K562 (cell line): ENCODE results near the gene CIB1. TPM values are rescaled to one million over a fixed set of nuclear protein-coding genes. Genes with fewer than 3 reads are reported as not detected.

Experiments
- CSDE1 ChIP-seq, 2 experiments: fragments of 450-650 bp; IDR thresholded peaks; 2 replicates each; pipeline ENCODE4 v1.6.1; 2016; ENCODE audit warnings: mild to moderate bottlenecking in 1 of 2
- CTBP1 ChIP-seq: fragments of 450-650 bp; IDR thresholded peaks from 2 replicates; pipeline ENCODE4 v1.6.1; 2016; ENCODE audit warnings: borderline replicate concordance
- ETS1 ChIP-seq: conservative IDR thresholded peaks from 2 replicates; pipeline ENCODE4 v1.6.1; 2011; ENCODE audit warnings: low read depth, mild to moderate bottlenecking, low read length; ENCODE audit not compliant: control insufficient read depth
- FOXA3 ChIP-seq, 2 experiments: fragments of 450-650 bp in 1 of 2; sonication (generic) in 1 of 2; formaldehyde crosslinking; IDR thresholded peaks in 1 of 2; conservative IDR thresholded peaks in 1 of 2; 2 replicates each; pipeline versions ENCODE4 v1.4.0 to v1.8.0; 2020 to 2022; ENCODE audit warnings: mild to moderate bottlenecking in 2 of 2, missing genetic modification reagents in 1 of 2
- FOXJ2 ChIP-seq: fragments of 200-800 bp; sonication (Bioruptor generic); IDR thresholded peaks from 2 replicates; pipeline ENCODE4 v1.6.1; 2016; ENCODE audit warnings: missing genetic modification characterization, missing compliant biosample characterization
- GABPA ChIP-seq: fragments of 200-800 bp; sonication (Bioruptor generic); conservative IDR thresholded peaks from 2 replicates; pipeline ENCODE4 v1.6.1; 2016; ENCODE audit warnings: low read depth, missing genetic modification characterization, missing compliant biosample characterization
- HMG20A ChIP-seq: fragments of 450-650 bp; formaldehyde crosslinking; conservative IDR thresholded peaks from 2 replicates; pipeline ENCODE4 v1.4.0; 2020; ENCODE audit warnings: mild to moderate bottlenecking, mixed read lengths
- JUN ChIP-seq, 2 experiments: sonication (generic) in 1 of 2; formaldehyde crosslinking in 1 of 2; IDR thresholded peaks; 2 replicates each; pipeline versions ENCODE4 v1.6.1 to v1.8.0; 2012 to 2022; ENCODE audit warnings: borderline replicate concordance in 2 of 2, mild to moderate bottlenecking in 2 of 2, improper control_type of control experiment in 1 of 2, low read depth in 1 of 2, low read length in 1 of 2, missing genetic modification reagents in 1 of 2
- PHF8 ChIP-seq: fragments of 200-600 bp; sonication (generic); IDR thresholded peaks from 2 replicates; pipeline ENCODE4 v1.6.1; 2012; ENCODE audit warnings: mixed run types, mild to moderate bottlenecking, inconsistent platforms, low read length, moderate library complexity, borderline replicate concordance
- RBBP5 ChIP-seq: fragments of 200-600 bp; sonication (generic); IDR thresholded peaks from 2 replicates; pipeline ENCODE4 v1.6.1; 2012; ENCODE audit warnings: borderline replicate concordance, mild to moderate bottlenecking, low read length, control low read depth, inconsistent platforms; ENCODE audit not compliant: insufficient read depth, poor library complexity, severe bottlenecking
- RNF2 ChIP-seq: sonication (generic); IDR thresholded peaks from 2 replicates; pipeline ENCODE4 v1.6.1; 2016
- SPI1 ChIP-seq: IDR thresholded peaks from 2 replicates; pipeline ENCODE4 v1.6.1; 2011; ENCODE audit warnings: low read depth, low read length, control low read depth, borderline replicate concordance
- YY1 ChIP-seq, 3 experiments: IDR thresholded peaks; 2 replicates each; pipeline ENCODE4 v1.6.1; 2011; ENCODE audit warnings: low read length in 2 of 3, mild to moderate bottlenecking in 2 of 3, moderate library complexity in 2 of 3, borderline replicate concordance in 1 of 3, control low read depth in 1 of 3, low read depth in 1 of 3; ENCODE audit not compliant: insufficient read depth in 3 of 3, insufficient replicate concordance in 2 of 3, control insufficient read depth in 1 of 3, insufficient read length in 1 of 3; ENCODE audit errors: extremely low read depth in 1 of 3
- ZBTB1 ChIP-seq: sonication (generic); formaldehyde crosslinking; IDR thresholded peaks from 2 replicates; pipeline ENCODE4 v1.8.1; 2023; ENCODE audit warnings: missing genetic modification reagents, low read depth, mild to moderate bottlenecking, borderline replicate concordance
- ZBTB7A ChIP-seq: IDR thresholded peaks from 2 replicates; pipeline ENCODE4 v1.6.1; 2011; ENCODE audit warnings: low read depth, mild to moderate bottlenecking, low read length, moderate library complexity, borderline replicate concordance; ENCODE audit not compliant: control insufficient read depth
- polyA plus RNA-seq, 8 experiments: library from polyadenylated mRNA; depleted of rRNA in 4 of 8; stranded (reverse) in 5 of 8; unstranded in 3 of 8; fragments of >200 nt; fragmentation: Nextera tagmentation in 2 of 8; fragmentation: Illumina TruSeq in 1 of 8; extraction: Ambion mirVana in 2 of 8; extraction: Trizol in 1 of 8; gene quantifications; 2 replicates each; pipeline versions ENCODE4 v1.2.1 to v1.2.3, GENCODE V29; 2011 to 2014; ENCODE audit warnings: inconsistent platforms in 1 of 8, missing spikeins in 1 of 8
- total RNA-seq, 7 experiments: library from RNA; depleted of rRNA in 6 of 7; stranded (reverse); fragments of >200 nt in 6 of 7; fragmentation: Illumina TruSeq in 2 of 7; extraction: Trizol in 2 of 7; gene quantifications; 2 replicates each; pipeline versions ENCODE4 v1.2.1 to v1.2.3, GENCODE V29; 2011 to 2021; ENCODE audit warnings: low replicate concordance in 1 of 7
- TF ChIP-seq, protein P1 (sequence below): sonication (generic); formaldehyde crosslinking; IDR thresholded peaks from 2 replicates; pipeline ENCODE4 v1.8.0; 2022; ENCODE audit warnings: mild to moderate bottlenecking, missing genetic modification reagents

CIB1 gene
- total and polyA plus RNA-seq, 9 of the 15 experiments (the other 6 are each of a cell fraction or from before 2014, with no cell fraction given): 14.9 to 136 (median 64.5) TPM

- no peak for TF ChIP-seq HMG20A (CRISPR knock-in tag)
- peak; percentile 64 for TF ChIP-seq RBBP5
- TF ChIP-seq ETS1: peak; percentile 65; the same call in 1 of the 2 replicates
- peak; percentile 94; the same call in 1 of the 2 replicates for TF ChIP-seq ZBTB7A
- TF ChIP-seq, protein P1, sequence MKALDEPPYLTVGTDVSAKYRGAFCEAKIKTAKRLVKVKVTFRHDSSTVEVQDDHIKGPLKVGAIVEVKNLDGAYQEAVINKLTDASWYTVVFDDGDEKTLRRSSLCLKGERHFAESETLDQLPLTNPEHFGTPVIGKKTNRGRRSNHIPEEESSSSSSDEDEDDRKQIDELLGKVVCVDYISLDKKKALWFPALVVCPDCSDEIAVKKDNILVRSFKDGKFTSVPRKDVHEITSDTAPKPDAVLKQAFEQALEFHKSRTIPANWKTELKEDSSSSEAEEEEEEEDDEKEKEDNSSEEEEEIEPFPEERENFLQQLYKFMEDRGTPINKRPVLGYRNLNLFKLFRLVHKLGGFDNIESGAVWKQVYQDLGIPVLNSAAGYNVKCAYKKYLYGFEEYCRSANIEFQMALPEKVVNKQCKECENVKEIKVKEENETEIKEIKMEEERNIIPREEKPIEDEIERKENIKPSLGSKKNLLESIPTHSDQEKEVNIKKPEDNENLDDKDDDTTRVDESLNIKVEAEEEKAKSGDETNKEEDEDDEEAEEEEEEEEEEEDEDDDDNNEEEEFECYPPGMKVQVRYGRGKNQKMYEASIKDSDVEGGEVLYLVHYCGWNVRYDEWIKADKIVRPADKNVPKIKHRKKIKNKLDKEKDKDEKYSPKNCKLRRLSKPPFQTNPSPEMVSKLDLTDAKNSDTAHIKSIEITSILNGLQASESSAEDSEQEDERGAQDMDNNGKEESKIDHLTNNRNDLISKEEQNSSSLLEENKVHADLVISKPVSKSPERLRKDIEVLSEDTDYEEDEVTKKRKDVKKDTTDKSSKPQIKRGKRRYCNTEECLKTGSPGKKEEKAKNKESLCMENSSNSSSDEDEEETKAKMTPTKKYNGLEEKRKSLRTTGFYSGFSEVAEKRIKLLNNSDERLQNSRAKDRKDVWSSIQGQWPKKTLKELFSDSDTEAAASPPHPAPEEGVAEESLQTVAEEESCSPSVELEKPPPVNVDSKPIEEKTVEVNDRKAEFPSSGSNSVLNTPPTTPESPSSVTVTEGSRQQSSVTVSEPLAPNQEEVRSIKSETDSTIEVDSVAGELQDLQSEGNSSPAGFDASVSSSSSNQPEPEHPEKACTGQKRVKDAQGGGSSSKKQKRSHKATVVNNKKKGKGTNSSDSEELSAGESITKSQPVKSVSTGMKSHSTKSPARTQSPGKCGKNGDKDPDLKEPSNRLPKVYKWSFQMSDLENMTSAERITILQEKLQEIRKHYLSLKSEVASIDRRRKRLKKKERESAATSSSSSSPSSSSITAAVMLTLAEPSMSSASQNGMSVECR (CRISPR knock-in tag): peak; percentile 72
- TF ChIP-seq CSDE1 (IDR thresholded peaks at IDR 0.05): no peak
- peak in 1 of 3 experiments; percentile 8 for TF ChIP-seq YY1 (IDR thresholded peaks at IDR 0.05; ENCODE audit: borderline replicate concordance in 1 of 3, control insufficient read depth in 1 of 3, extremely low read depth in 1 of 3, insufficient read depth in 3 of 3, insufficient read length in 1 of 3, insufficient replicate concordance in 2 of 3, low read depth in 1 of 3, low read length in 2 of 3)
- peak; percentile 38; the same call in 1 of the 2 replicates for TF ChIP-seq PHF8
- TF ChIP-seq CTBP1: peak; percentile 59; the same call in 1 of the 2 replicates
- peak; percentile 67 for TF ChIP-seq GABPA (tag)
- no peak for TF ChIP-seq FOXJ2 (tag)
- TF ChIP-seq SPI1: peak; percentile 65; the same call in 1 of the 2 replicates
- 0 out of 4 replicates have a peak, but pooled peaks of 1 of the 2 experiments have one; percentile 19 for TF ChIP-seq FOXA3 (CRISPR knock-in tag; conservative IDR thresholded peaks at IDR 0.05 in 1 of 2, IDR thresholded peaks at IDR 0.05 in 1 of 2)
- TF ChIP-seq JUN (IDR thresholded peaks at IDR 0.05; ENCODE audit: borderline replicate concordance, low read depth, low read length): no peak
- TF ChIP-seq JUN (CRISPR knock-in tag; IDR thresholded peaks at IDR 0.05; ENCODE audit: borderline replicate concordance): peak; percentile 74; the same call in 1 of the 2 replicates
- peak; percentile 9; the same call in 1 of the 2 replicates for TF ChIP-seq ZBTB1 (CRISPR knock-in tag)
- TF ChIP-seq RNF2: no peak
Observed at GRCh38 chr15:90201130-90201943, 32.4 kb downstream of the CIB1 start, which contains the start of gene SEMA4B (continued).
